AG04450 (cell line): Measurements from ENCODE around the gene COL4A3. TPM values are rescaled to one million over a fixed set of nuclear protein-coding genes. Genes with fewer than 3 reads are reported as not detected.

Source experiments
- CTCF ChIA-PET: fragments of 300-600, 350-600 bp; formaldehyde crosslinking; extraction: SDS; loops from one replicate; lab custom pipeline; 2022; ENCODE audit warnings: antibody characterized with exemption, inconsistent platforms; lab: Charles Lee
- POLR2A ChIA-PET: fragments of 350-600 bp; formaldehyde crosslinking; extraction: SDS; loops from one replicate; lab custom pipeline; 2021; ENCODE audit warnings: antibody characterized with exemption, inconsistent platforms; lab: Yijun Ruan, JAX
- DNase-seq: peaks from one replicate; pipeline ENCODE4 v3.0.0-alpha.2; 2011; ENCODE audit warnings: low read depth, low spot score
- H3K27ac ChIP-seq: one replicate; pipeline ENCODE4 v1.5.1; 2012; ENCODE audit warnings: low read depth, low read length, control low read depth
- H3K27me3 ChIP-seq: one replicate; pipeline ENCODE4 v1.6.0; 2012; ENCODE audit warnings: low read length; ENCODE audit not compliant: control insufficient read depth, insufficient read depth
- H3K4me3 ChIP-seq: 2 replicates; pipeline ENCODE4 v1.5.1; 2011; ENCODE audit warnings: mild to moderate bottlenecking, low read depth, low read length, control low read depth
- H3K9me3 ChIP-seq: 2 replicates; pipeline ENCODE4 v1.5.1; 2012; ENCODE audit warnings: low read length; ENCODE audit not compliant: control insufficient read depth, insufficient read depth
- CTCF ChIP-seq: IDR thresholded peaks from 2 replicates; pipeline ENCODE4 v1.5.1; 2011; ENCODE audit warnings: low read depth, low read length, control low read depth, inconsistent platforms
- polyA plus RNA-seq: library from polyadenylated mRNA; depleted of rRNA; stranded (reverse); fragments of >200 nt; gene quantifications from 2 replicates; pipeline ENCODE4 v1.2.3, GENCODE V29; 2011; rRNA removed

The COL4A3 gene
- polyA plus RNA-seq, 1 experiment: 0.07 TPM

GRCh38 chr2:227349989-227350612 is 185.7 kb downstream of the COL4A3 start:
- Histone ChIP-seq H3K9me3 (no peaks in the 10 kb centered on the region), H3K27ac (no peak overlapping the region), H3K4me3 (no peak overlapping the region), H3K27me3 (no peaks in the 10 kb centered on the region)
- no peak for DNase-seq
- POLR2A ChIA-PET: no interaction called here
- TF ChIP-seq CTCF: no peak
- CTCF ChIA-PET: interaction anchor here (0.5 to 1.3 kb wide), 2 partner anchors 14 to 258 kb away, joined by 5 read pairs; no protein-coding TSS in a partner anchor

- ChIA-PET CTCF (interaction anchor here (0.7 kb wide), 1 partner anchor 55 kb away, joined by 3 read pairs; no protein-coding TSS in a partner anchor), POLR2A (no interaction called here)
- no peak for DNase-seq
- TF ChIP-seq CTCF: no peak
- Histone ChIP-seq H3K27ac (no peak overlapping the region), H3K4me3 (no peak overlapping the region), H3K27me3 (no peaks in the 10 kb centered on the region), H3K9me3 (no peaks in the 10 kb centered on the region)
Observed at GRCh38 chr2:227351639-227352038, 187.2 kb downstream of the COL4A3 start.

- Histone ChIP-seq H3K4me3 (no peak overlapping the region), H3K9me3 (no peaks in the 10 kb centered on the region), H3K27ac (no peak overlapping the region), H3K27me3 (no peaks in the 10 kb centered on the region)
- POLR2A ChIA-PET: no interaction called here
- DNase-seq: no peak
- CTCF ChIA-PET: no interaction called here
- no peak for TF ChIP-seq CTCF
Observed at GRCh38 chr2:227360351-227360750, 195.9 kb downstream of the COL4A3 start.

- ChIA-PET CTCF (interaction anchor here (1.2 kb wide), 1 partner anchor 108 kb away, joined by 3 read pairs; no protein-coding TSS in a partner anchor), POLR2A (no interaction called here)
- TF ChIP-seq CTCF: no peak; the same call in 1 of the 2 replicates
- H3K27ac ChIP-seq: no peak overlapping the region
- no peak overlapping the region for H3K4me3 ChIP-seq
- H3K9me3 ChIP-seq: no peaks in the 10 kb centered on the region
- no peak for DNase-seq
- H3K27me3 ChIP-seq: no peaks in the 10 kb centered on the region
Observed at GRCh38 chr2:227363756-227364155, 199.3 kb downstream of the COL4A3 start.

Other genes starting within 250 kb of the COL4A3 start
- 0.05 and 0.06 TPM in 2 replicates for gene COL4A4, start 419 bp upstream of the COL4A3 start, polyA plus RNA-seq
- 207 and 255 TPM in 2 replicates for gene MFF, start 160.6 kb downstream of the COL4A3 start, polyA plus RNA-seq
- 0.82 and 1.1 TPM in 2 replicates for gene TM4SF20, start 214.7 kb downstream of the COL4A3 start, polyA plus RNA-seq
- gene SCYGR1, start 223.3 kb downstream of the COL4A3 start, polyA plus RNA-seq: not detected in 2 replicates